GM19372 (cell line): ENCODE results near the gene PER3.
A peak's percentile ranks its signal among the peaks of the same experiment; 100 is the strongest.

Source experiments
- ATAC-seq: cut with Tn5 transposase; IDR thresholded peaks from one replicate; pipeline ENCODE4 v1.9.1; 2021; ENCODE audit warnings: mild to moderate bottlenecking, low read depth, moderate library complexity; ENCODE audit not compliant: unreplicated experiment

PER3 gene

GRCh38 chr1:7783826-7784491 is at the start of gene PER3:
Gene PER3, plus strand, starts transcription at chr1:7784291. Its CDS starts 587 bp downstream, at chr1:7784878.
- peak; percentile 86 for ATAC-seq

GRCh38 chr1:7738044-7738443 is 46.0 kb upstream of the PER3 start:
- ATAC-seq = no peak

- no peak for ATAC-seq
Measured at GRCh38 chr1:7743346-7743745, 40.7 kb upstream of the PER3 start.

- no peak for ATAC-seq
Measured at GRCh38 chr1:7744882-7745281, 39.2 kb upstream of the PER3 start.

GRCh38 chr1:7745783-7746182 is 38.3 kb upstream of the PER3 start:
- no peak for ATAC-seq

- no peak for ATAC-seq
Measured at GRCh38 chr1:7747605-7748004, 36.5 kb upstream of the PER3 start.

GRCh38 chr1:7749126-7749525 is 35.0 kb upstream of the PER3 start:
- no peak for ATAC-seq

GRCh38 chr1:7751174-7751573 is 32.9 kb upstream of the PER3 start:
- no peak for ATAC-seq

GRCh38 chr1:7752512-7753417 is 31.3 kb upstream of the PER3 start:
- ATAC-seq = no peak

- ATAC-seq = no peak
Measured at GRCh38 chr1:7753641-7754040, 30.4 kb upstream of the PER3 start.

- no peak for ATAC-seq
Measured at GRCh38 chr1:7754234-7754633, 29.9 kb upstream of the PER3 start.

GRCh38 chr1:7755448-7755847 is 28.6 kb upstream of the PER3 start:
- ATAC-seq = no peak

- ATAC-seq = no peak
Measured at GRCh38 chr1:7760245-7760644, 23.8 kb upstream of the PER3 start.

GRCh38 chr1:7761103-7761502 is 23.0 kb upstream of the PER3 start:
- ATAC-seq = no peak

GRCh38 chr1:7767176-7767575 is 16.9 kb upstream of the PER3 start:
- ATAC-seq = no peak

- ATAC-seq = no peak
Measured at GRCh38 chr1:7768583-7768982, 15.5 kb upstream of the PER3 start.

GRCh38 chr1:7769673-7770412 is 14.2 kb upstream of the PER3 start:
- ATAC-seq = no peak

- no peak for ATAC-seq
Measured at GRCh38 chr1:7770669-7770996, 13.5 kb upstream of the PER3 start.

- ATAC-seq = peak; percentile 75
Measured at GRCh38 chr1:7770997-7771822, 12.9 kb upstream of the PER3 start, which contains the start of gene VAMP3. Gene VAMP3, plus strand, starts transcription at chr1:7771296. Its CDS starts 88 bp downstream, at chr1:7771384.

- ATAC-seq = no peak
Measured at GRCh38 chr1:7771823-7772299, 12.2 kb upstream of the PER3 start.
